Spinal cord (tissue), 10 donors: Measurements from ENCODE around the gene FIBP. TPM values are rescaled to one million over a fixed set of nuclear protein-coding genes. Genes with fewer than 3 reads are reported as not detected.

ENCODE experiments used
- DNase-seq, 6 donors: peaks; one replicate each; pipeline versions ENCODE4 v3.0.0 to v3.0.0-alpha.2; 2013 to 2015; ENCODE audit warnings: low spot score in 6 of 6, low read depth in 4 of 6
- H3K27ac ChIP-seq: one replicate; pipeline ENCODE4 v1.5.1; 2013; ENCODE audit warnings: low read depth, low read length, control low read depth
- H3K27me3 ChIP-seq: one replicate; pipeline ENCODE4 v1.6.1; 2013; ENCODE audit warnings: low read length; ENCODE audit not compliant: control insufficient read depth, insufficient read depth
- H3K36me3 ChIP-seq: one replicate; pipeline ENCODE4 v1.6.1; 2013; ENCODE audit warnings: low read length; ENCODE audit not compliant: control insufficient read depth, insufficient read depth
- H3K4me1 ChIP-seq: one replicate; pipeline ENCODE4 v1.6.1; 2013; ENCODE audit warnings: low read length; ENCODE audit not compliant: control insufficient read depth, insufficient read depth
- H3K4me3 ChIP-seq: one replicate; pipeline ENCODE4 v1.5.1; 2013; ENCODE audit warnings: low read depth, low read length, control low read depth
- H3K9me3 ChIP-seq: one replicate; pipeline ENCODE4 v1.6.1; 2013; ENCODE audit warnings: low read length; ENCODE audit not compliant: control insufficient read depth, insufficient read depth
- WGBS: methylation state at CpG from one replicate; pipeline ENCODE4 v1.1.5; 2013; ENCODE audit warnings: missing lambda C conversion rate; ENCODE audit not compliant: insufficient coverage; 5-methylcytosine and 5-hydroxymethylcytosine counted together
- polyA plus RNA-seq, 2 donors: library from polyadenylated mRNA; unstranded; fragments of 120-200 nt; gene quantifications; one replicate each; pipeline ENCODE4 v1.2.1, GENCODE V29; 2013; ENCODE audit not compliant: insufficient read length in 2 of 2
- total RNA-seq, 2 donors: library from RNA; depleted of rRNA in 1 of 2; stranded (reverse); fragments of 120-200 nt in 1 of 2; fragments of >200 nt in 1 of 2; gene quantifications; one replicate each; pipeline versions ENCODE4 v1.2.3 to v1.2.4, GENCODE V29; 2013 to 2014
- donor health status: healthy.

Gene FIBP
- total and polyA plus RNA-seq, 4 donors: 79.4 to 158 (median 141) TPM

GRCh38 chr11:65865550-65866172 lies 22.6 kb downstream of the FIBP start:
- H3K4me3 ChIP-seq: no peak overlapping the region
- WGBS: 96% methylated on average over 8 of the region's 9 CpGs
- DNase-seq: no peak
- H3K9me3 ChIP-seq: no peaks in the 10 kb centered on the region
- no peaks in the 10 kb centered on the region for H3K27me3 ChIP-seq
- peaks cover 85% of the 10 kb centered on the region for H3K36me3 ChIP-seq
- H3K4me1 ChIP-seq: peaks cover 32% of the 10 kb centered on the region
- H3K27ac ChIP-seq: no peak overlapping the region

- no peak overlapping the region for H3K27ac ChIP-seq
- peaks cover 77% of the 10 kb centered on the region for H3K36me3 ChIP-seq
- DNase-seq: no peak
- H3K27me3 ChIP-seq: no peaks in the 10 kb centered on the region
- 93% methylated on average over 18 of the region's 18 CpGs for WGBS
- H3K9me3 ChIP-seq: no peaks in the 10 kb centered on the region
- peaks cover 35% of the 10 kb centered on the region for H3K4me1 ChIP-seq
- no peak overlapping the region for H3K4me3 ChIP-seq
Observed at GRCh38 chr11:65864706-65865471, 23.4 kb downstream of the FIBP start.

GRCh38 chr11:65863889-65864705 lies 24.2 kb downstream of the FIBP start:
- Histone ChIP-seq H3K4me1 (peaks cover 39% of the 10 kb centered on the region), H3K9me3 (no peaks in the 10 kb centered on the region), H3K4me3 (no peak overlapping the region), H3K27me3 (no peaks in the 10 kb centered on the region), H3K36me3 (peaks cover 71% of the 10 kb centered on the region), H3K27ac (no peak overlapping the region)
- 92% methylated on average over 12 of the region's 12 CpGs for WGBS
- DNase-seq: no peak

GRCh38 chr11:65862941-65863888 lies 25.1 kb downstream of the FIBP start:
- Histone ChIP-seq H3K4me3 (no peak overlapping the region), H3K27ac (no peak overlapping the region), H3K36me3 (peaks cover 68% of the 10 kb centered on the region), H3K9me3 (no peaks in the 10 kb centered on the region), H3K4me1 (peaks cover 42% of the 10 kb centered on the region), H3K27me3 (no peaks in the 10 kb centered on the region)
- DNase-seq: peak in 1 of 6 donors; percentile 7
- WGBS: 91% methylated on average over 23 of the region's 24 CpGs

- 96% methylated on average over 4 of the region's 5 CpGs for WGBS
- peaks cover 37% of the 10 kb centered on the region for H3K4me1 ChIP-seq
- H3K36me3 ChIP-seq: peaks cover 60% of the 10 kb centered on the region
- no peak overlapping the region for H3K27ac ChIP-seq
- no peak overlapping the region for H3K4me3 ChIP-seq
- no peak for DNase-seq
- no peaks in the 10 kb centered on the region for H3K27me3 ChIP-seq
- no peaks in the 10 kb centered on the region for H3K9me3 ChIP-seq
Observed at GRCh38 chr11:65862191-65862735, 26.0 kb downstream of the FIBP start.

- Histone ChIP-seq H3K4me3 (peak overlapping the region; percentile 96), H3K36me3 (peaks cover 58% of the 10 kb centered on the region), H3K27me3 (no peaks in the 10 kb centered on the region), H3K9me3 (no peaks in the 10 kb centered on the region), H3K4me1 (peaks cover 41% of the 10 kb centered on the region), H3K27ac (peak overlapping the region; percentile 100)
- peak in 1 of 6 donors; percentile 3 for DNase-seq
- WGBS: 89% methylated on average over 10 of the region's 13 CpGs
Observed at GRCh38 chr11:65861533-65862183, 26.6 kb downstream of the FIBP start.

GRCh38 chr11:65861165-65861505 lies 27.1 kb downstream of the FIBP start:
- 7% methylated on average over 14 of the region's 14 CpGs for WGBS
- Histone ChIP-seq H3K36me3 (peaks cover 58% of the 10 kb centered on the region), H3K9me3 (no peaks in the 10 kb centered on the region), H3K4me3 (peak overlapping the region; percentile 96), H3K27me3 (no peaks in the 10 kb centered on the region), H3K27ac (peak overlapping the region; percentile 100), H3K4me1 (peaks cover 46% of the 10 kb centered on the region)
- peak in 1 of 6 donors; percentile 22 for DNase-seq

GRCh38 chr11:65860278-65861164 lies 27.8 kb downstream of the FIBP start, which contains the start of gene MUS81:
TSS of gene MUS81 (plus strand) at chr11:65860433. CDS start at chr11:65860754, 321 bp downstream.
- WGBS: under 1% methylated on average over 78 of the region's 78 CpGs
- Histone ChIP-seq H3K27me3 (no peaks in the 10 kb centered on the region), H3K9me3 (no peaks in the 10 kb centered on the region), H3K4me1 (peaks cover 52% of the 10 kb centered on the region), H3K4me3 (peak within 1 kb of the TSS; percentile 96), H3K36me3 (peaks cover 59% of the 10 kb centered on the region), H3K27ac (peak within 1 kb of the TSS; percentile 100)
- DNase-seq: peak; percentile 86 to 99 (median 94)
